HG02759 (cell line): ENCODE measurements around the gene INSRR.

Experiments used
- ATAC-seq: cut with Tn5 transposase; IDR thresholded peaks from one replicate; pipeline ENCODE4 v1.9.1; 2021; ENCODE audit warnings: mild to moderate bottlenecking, moderate library complexity; ENCODE audit not compliant: unreplicated experiment

INSRR gene

DNA sequence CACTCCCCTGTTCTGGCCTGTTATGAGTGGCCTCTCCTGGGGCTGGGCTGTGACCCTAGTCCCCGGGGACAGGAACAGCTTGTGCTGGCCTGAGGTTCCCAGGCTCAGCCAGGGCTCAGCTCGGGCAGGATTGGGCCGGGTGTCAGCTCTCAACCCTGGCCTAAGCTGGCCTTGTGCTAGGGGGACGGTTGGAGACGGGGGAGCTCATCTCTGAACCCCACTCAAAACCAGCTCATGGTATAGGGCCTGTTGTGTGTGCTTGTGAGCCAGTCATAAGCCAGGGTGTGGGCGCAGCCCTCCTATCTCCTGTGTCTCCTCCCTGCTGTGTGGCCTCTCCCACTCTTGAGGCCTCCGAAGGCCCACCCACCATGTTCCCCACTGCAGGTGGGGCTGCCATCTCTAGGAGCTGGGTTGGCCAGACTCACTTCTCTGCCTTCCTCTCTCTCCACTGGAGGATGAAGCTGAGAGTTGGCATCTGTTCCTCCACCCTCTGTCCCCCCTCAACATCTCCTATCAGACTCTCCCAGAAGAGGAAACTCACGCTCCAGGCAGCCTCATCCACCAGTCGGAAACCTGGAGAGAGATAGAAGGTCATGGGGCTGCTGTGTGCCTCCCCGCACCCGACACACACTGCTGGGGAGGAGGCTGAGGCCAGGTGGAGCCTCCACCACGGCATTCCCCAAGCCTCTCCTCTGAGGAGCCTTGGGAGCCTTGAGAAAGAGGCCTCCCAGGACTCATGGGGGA, 36.0 kb upstream of the INSRR start:
- no peak for ATAC-seq

DNA sequence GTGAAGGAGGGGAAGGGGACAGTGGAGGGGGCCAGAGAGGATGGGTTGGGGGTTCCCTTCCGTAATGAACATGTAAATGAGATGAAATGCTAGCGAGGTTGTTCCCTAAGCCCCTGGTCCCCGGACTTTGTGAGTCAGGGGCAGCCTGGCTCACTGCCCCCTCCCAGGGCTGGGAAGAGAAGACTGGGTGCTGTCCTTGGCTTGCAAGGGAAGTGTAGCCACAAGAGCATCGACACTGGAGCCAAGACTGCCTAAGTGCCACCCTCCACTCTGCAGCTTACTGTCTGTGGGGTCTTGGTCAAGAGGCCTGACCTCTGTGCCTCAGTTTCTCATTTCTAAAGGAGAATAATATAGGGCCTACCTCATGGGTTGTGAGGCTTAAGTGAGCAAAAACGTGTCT, 35.1 kb upstream of the INSRR start:
- no peak for ATAC-seq

DNA sequence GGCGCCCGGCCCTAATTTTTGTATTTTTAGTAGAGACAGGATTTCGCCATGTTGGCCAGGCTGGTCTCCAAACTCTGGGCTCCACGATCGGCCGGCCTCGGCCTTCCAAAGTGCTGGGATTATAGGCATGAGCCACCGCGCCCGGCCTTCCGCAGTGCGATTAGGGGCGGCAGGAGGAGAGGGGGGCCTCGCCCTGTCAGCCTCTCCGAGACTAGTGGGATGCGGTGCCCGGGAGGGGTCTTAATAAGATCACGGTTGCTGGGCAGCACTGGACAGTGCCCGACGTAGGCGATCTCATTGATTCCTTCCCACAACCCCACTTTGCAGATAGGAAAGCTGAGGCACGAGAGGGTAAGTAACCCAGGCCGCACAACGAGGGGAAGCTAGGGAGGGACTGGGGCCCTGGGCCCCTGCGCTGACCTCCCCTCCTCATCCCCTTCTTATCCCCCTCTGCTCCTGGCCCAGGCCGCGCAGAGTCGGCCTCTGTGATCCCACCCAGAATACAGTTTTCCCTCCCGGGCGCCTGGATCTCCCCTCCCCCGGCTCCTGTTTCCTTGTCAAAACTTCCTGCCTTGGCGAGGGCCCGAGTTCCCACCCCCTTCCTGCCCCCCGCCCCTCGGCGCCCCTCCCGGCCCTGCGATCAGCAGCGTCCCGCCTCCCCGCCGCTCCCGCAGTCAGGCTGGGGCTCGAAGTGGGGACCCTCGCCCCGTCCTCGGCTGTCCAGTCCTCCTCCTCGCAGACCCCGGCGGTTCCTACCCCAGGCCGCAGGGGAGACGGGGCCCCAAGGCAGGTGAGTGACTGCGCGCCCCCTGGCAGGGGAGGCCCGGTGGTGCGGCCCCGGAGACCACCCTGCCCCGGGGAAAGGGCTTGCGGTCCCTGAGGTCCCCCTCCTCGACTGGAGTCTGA, 34.4 kb upstream of the INSRR start, which contains the start of gene PEAR1:
Gene PEAR1 (plus strand): TSS at position 671 of the 906 bp plus-strand sequence. CDS start 10,209 bp downstream, outside the sequence.
- no peak for ATAC-seq

DNA sequence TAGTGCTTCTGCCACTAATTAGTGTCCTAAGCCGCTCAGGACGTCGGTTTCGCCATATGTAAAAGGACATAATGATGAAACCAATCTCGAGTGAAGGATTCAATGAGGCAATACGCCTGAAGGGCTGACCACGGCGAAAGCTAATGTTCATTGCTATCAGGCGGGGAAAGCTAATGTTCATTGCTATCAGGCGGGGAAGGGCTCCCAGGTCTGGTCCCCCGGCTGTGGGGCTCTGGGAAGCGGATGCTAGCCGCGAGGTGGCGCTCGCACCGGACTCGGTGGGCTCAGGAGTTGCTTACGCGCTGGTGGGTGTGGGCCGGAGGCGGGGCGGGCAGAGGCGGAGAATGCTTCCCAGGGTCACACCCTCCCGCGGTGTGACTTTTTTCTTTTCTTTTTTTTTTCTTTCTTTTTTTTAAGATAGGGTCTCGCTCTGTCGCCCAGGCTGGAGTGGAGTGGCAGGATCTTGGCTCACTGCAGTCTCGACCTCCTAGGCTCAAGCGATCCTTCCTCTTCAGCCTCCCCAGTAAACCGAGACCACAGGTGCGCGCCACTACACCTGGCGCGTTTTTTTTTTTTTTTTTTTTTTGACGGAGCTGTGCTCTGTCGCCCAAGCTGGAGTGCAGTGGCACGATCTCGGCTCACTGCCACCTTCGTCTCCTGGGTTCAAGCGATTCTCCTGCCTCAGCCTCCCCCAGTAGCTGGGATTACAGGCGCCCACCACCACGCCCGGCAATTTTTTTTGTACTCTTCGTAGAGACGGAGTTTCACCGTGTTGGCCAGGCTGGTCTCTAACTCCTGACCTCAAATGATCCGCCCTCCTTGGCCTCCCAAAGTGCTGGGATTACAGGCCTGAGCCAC, 33.5 kb upstream of the INSRR start:
- peak; percentile 84 for ATAC-seq

DNA sequence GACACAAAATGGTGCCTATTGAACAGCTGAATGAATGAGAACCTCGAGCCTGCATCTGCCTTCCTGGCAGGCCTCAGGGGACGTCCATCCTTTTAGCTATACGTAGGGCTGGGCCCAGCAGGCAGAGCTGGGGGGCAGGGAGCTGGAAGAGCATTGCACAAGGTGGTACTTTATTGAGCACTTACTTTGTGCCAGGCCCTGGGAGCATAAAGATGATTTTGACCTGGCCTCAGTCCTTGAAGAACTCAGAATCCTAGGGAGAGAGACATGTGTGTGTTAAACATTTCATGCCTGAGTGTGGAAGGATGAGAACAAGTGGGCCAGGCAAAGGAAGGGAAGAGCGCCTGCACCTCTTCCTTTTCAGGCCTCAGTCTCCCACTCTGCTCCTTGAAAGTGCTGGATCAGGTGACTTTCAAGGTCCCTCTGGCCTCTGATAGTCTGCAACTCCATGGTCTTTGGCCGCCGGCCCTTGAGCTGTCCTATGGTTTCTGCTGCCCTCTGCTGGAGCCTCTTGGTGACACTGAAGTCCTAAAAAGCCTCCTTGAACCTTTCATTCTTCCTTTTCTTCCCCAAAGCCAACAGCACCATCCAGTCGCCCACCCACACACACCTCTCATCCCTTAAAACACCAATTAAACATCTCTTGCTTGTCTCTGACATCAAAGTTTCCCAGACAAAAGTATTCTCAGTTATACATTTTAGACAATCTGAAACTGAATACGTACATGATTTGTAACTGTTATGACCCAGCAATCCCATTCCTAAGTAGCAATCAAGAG, 31.1 kb upstream of the INSRR start:
- ATAC-seq, result no peak

DNA sequence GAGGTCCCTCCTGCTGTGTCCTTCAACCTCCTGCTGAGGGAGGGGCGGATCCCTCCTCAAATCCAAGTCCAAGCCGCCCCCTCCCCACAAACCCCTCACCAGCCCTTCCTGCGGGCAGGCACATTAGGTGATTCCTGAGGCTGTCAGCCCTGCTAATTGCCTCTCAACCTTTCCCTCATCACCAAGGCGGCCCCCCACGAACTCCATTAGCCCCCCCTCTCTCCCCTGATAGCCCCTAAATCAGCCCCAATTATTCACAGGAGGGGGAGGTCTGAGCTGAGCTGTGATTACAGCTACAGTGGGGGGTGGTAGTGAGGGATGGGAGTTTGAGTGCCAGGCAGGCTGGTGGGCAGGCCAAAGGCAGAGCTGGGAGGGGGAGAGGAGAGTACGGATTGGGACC, 28.8 kb upstream of the INSRR start:
- no peak for ATAC-seq

DNA sequence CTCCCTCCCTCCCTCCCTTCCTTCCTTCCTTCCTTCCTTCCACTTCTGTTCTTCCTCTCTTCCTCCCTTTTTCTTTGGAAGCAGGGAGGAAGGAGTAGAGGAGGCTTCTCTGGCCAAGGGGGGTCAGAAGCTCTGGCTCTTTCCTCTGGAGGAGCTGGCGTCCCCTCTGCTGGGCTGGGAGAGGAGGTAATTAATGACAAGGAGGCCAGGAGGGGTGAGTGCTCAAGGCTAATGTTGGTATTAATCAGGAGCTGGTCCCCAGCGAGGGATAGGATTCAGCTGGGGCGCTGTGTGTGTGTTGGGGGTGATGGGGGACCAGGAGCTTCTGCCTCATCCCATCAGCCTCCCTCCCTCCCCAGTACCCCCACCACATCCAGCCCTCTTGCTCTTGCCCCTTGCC, 28.4 kb upstream of the INSRR start:
- ATAC-seq, result no peak

DNA sequence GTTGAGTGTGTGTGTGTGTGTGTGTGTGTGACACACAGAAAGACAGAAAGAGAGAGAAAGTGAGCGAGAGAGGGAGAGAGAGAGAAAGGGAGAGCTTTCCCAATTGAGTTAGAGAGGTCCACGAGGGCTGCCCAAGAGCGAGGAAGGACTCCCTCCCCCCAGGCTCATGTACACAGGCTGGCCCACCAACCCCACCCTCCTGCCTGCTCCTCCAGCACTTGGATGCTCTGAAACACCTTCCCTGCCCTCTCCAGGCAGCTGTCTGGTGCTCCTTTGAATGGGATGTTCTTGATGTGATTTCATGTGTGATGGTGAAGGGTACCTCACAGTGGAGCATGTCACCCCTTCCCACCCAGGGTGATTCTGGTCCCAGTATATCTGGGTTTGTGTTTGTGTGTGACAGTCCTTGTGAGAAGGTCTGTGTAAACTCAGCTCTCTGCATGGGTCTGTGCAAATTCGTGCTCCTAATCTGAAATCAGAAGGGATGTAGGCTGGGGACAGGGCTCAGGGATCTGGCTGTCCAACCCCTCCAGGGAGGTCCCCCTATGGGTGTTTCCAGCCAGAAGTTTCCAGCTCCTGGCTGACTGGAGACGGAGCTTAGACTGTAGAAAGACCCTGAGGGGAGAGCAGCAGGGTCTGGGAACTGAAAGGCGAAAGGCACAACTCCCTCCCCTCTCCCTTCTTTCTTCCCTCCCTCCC, 27.8 kb upstream of the INSRR start:
- no peak for ATAC-seq

DNA sequence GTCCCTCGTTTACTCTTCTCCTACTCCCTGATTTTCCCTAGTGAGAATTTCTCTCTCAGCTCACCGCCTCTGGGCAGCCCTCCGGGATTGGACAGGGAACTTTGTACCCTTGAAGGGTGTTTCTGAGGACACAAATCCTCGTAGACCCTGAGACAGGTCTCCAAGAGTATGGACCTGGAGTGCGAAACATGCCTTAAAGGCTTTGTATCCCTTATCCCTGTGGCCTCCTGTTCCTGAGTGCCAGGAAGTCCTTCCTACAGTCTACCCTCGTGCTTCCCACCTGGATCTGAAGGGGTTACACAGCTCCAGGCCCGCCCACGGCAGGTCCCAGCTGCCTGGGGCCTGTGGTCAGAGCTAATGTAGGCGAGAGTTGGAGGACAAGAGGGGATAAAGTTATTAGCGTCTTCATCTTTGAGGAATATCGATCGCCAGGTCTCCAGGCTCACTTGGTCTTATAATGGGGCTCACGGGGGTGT, 27.0 kb upstream of the INSRR start:
- ATAC-seq, result no peak

DNA sequence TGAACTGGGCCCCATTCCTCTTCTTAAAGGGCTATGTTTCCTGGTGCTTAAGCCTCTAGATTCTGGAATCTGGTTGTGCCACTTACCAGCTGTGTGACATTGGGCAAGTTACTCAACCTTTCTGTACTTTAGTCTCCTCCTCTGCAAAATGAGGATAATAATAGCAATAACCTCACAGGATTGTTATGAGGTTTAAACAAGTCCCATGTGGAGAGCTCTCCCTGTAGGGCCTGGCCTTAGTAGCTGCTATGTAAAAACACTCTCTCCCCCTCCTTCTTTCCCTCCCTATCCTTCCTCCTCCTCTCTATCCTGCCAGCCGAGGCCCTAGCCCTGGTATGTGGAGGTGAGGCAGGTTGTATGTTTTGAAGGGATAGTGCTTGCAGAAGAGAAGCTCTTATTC, 26.4 kb upstream of the INSRR start:
- no peak for ATAC-seq

DNA sequence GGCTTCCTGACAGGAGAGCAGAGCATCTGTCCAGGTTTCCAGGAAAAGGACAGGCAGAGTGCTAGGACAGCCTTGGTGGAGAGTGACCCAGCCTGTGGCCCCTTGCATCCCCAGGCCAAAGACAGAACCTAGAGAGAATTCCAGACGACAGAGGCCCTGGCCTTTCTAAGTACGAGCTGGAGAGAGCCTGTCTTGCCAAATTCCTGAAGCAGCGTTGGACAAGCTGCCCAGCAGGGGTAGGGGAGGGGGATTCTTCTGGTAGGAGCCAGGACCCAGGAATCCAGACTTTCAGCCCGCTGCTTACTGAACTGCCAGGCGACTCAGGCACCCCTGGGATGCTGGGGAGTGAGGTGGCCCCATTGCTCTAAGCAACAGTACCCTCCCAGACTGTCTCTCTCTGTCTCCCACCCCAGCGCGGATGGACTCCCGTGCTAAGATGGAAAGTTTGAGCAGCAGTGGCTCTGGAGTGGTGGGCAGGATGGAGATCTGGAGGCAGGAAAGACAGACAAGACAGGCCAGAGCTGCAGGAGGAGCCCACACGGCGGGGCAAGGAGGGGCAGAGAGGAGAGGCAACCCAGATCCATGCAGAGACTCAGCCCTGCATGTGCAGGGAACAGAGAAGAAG, 25.8 kb upstream of the INSRR start:
- ATAC-seq, result no peak

DNA sequence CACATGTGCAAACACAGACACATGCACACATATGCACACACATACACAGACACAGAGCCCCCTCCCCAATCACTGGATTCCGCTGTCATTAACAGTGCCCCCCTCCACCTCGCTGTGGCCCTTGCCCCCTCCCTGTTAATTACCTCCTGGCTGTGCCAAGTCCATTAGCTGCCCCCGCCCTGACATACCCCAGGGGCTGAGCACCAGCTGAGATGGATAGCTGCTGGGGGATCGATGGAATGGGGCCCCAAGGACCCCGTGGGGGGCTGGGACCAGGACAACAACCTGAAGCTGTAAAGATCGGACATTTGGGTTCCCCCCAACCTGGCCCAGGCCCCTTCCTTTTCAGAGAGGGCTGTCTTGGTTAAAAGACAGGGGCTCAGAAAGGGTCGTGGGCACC, 25.0 kb upstream of the INSRR start:
- ATAC-seq, result no peak

DNA sequence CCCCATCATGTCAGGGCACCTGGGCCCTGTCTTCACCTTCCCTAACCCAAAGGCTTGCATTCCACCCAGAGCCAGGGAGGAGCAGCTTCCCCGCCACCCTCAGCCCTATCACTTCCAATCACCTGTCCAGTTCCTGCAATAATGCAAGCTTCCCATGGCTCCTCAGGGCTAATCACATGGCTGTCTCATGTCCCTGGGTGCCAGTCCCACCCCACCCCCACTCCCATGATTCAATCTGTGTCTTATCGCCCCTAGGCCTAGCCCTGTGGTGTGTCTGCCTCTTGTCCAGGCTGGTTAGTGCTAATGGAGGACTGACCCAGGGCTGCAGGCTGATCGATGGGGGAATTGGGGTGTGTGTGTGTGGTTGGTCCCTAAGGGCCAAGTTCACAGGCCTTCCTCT, 23.6 kb upstream of the INSRR start:
- no peak for ATAC-seq

DNA sequence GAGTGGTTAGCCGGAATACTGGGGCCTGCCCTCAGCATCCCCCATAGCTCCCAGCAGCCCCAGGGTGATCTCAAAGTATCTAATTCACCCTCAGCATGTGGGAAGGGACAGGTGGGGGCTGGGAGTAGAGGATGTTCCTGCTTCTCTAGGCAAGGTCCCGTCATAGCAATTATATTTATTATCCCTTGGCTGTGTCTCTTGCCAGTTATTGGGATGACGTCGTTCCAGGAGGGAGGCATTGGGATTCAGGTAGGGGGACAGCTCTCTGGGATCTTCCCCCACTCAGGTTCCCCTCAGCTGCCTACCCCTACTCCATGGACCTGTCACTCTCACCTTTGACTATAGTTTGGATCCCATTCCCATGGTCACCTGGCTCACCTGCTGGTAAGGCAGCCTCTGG, 22.7 kb upstream of the INSRR start:
- ATAC-seq, result no peak

DNA sequence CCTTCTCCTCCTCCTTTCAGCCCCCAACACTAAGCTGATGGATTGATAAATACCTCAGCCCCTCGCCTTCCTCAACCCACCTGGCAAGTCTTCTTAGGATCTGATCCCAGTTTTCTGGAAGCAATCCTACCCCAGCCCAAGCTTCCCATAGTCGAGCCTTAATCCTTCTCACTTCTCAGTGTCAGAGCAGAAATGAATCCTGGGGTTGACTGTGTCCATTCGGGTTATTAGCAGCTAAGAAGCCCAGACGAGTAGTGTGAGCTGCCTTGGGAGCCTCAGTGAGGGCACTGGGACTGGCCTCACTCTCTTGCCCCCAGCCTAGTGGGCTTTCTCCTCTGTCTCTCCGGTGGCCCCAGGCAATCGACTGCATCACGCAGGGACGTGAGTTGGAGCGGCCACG, 22.2 kb upstream of the INSRR start:
- ATAC-seq, result no peak

DNA sequence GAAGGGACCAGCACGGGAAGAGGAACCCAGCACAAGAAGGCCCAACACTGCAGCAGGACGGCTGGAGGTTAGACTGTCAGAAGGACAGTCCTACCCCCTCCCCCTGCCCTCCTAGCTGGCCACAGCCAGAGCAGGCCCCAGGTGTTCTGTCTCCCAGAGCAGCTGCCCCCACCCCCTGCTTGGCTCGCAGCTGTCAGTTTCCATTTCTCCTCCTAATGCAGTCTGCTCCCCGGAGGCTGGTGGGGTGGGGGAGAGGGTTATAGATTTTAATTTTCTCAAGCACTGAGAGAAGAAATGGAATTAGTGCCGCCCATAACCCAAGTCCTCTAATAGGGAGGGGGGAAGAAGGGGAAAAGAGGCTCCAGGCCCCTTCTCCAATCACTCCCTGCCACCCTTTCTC, 21.6 kb upstream of the INSRR start:
- ATAC-seq, result no peak

DNA sequence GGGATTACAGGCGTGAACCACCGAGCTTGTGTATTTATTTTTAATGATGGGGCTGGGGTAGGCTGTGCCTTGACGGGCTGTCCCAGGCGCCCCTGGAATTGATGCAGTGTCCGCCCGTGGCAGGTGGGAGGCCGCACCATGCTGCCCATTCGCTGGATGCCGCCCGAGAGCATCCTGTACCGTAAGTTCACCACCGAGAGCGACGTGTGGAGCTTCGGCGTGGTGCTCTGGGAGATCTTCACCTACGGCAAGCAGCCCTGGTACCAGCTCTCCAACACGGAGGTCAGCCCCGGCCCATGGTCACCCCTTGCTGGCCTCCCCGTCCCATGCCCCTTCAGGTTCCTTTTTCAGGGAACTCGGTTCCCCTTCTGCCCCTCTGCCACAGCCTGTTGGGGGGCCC, 21.0 kb upstream of the INSRR start:
- no peak for ATAC-seq

DNA sequence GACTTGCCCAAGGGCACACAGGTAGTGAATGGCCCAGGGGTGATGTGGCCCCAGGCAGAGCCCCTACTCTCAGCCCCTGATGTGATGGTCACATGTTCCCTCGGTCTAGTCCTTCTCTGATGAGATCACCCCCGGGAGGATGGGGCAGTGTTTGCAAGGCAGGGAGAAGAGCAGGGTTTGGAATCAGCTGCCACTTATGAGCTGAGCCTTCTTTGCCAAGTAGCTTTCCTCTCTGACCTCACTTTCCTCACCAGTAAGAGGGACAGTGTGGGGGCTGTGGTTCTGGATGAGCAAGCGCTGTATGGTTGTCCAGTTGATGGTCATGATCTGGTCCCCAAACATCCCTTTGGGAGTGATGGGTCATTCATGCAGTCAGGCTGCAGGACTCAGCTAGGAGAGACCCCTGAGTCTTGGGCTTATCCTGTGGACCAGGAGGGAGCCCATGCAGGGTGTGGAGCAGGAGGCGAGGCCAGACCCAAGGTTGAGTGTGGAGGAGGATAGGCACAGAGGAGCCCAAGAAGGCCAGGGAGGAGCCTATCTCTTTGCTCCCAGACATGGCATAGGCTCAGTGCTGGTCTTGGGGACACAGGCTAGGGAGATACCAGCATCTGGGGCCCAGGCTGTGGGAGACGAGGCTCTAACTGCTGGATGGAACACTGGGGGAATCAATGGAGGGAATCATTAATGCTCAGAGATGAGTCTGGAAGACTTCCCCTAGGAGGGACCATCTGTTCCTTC, 18.7 kb upstream of the INSRR start:
- ATAC-seq, result no peak

DNA sequence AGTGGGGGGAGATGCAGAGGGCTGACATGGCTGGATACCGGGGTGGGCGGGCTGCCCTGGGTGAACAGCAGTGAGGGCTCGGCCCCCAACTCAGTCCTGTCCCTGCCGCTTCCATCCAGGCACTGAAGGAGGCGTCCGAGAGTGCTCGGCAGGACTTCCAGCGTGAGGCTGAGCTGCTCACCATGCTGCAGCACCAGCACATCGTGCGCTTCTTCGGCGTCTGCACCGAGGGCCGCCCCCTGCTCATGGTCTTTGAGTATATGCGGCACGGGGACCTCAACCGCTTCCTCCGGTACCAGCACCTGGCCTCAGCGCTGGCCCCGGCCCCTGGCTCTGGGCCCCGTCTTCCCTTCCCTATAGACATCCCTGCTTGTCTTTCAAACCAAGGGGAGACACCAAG, 17.4 kb upstream of the INSRR start:
- no peak for ATAC-seq
